WTC11 (cell line): ENCODE measurements around the gene KLHL18. TPM values are rescaled to one million over a fixed set of nuclear protein-coding genes. Genes with fewer than 3 reads are reported as not detected.

Experiments used
- ATAC-seq: fragments of 200-7000 bp; cut with Tn5 transposase; 2 replicates; pipeline ENCODE4 v1.10.0; 2021; ENCODE audit warnings: mild to moderate bottlenecking, moderate library complexity
- CTCF ChIA-PET: fragments of 300-600 bp; sonication (Branson Sonifier 250); formaldehyde crosslinking; loops from one replicate; lab custom pipeline; 2021; ENCODE audit warnings: antibody characterized with exemption; lab: Charles Lee
- POLR2A ChIA-PET: fragments of 350-600 bp; sonication (Branson Sonifier 250); formaldehyde crosslinking; loops from one replicate; lab custom pipeline; 2021; ENCODE audit warnings: antibody characterized with exemption; lab: Charles Lee
- DNase-seq: peaks from one replicate; pipeline ENCODE4 v3.0.0; 2021; ENCODE audit warnings: low spot score
- H3K27ac Mint-ChIP-seq: 2 replicates; pipeline ENCODE4 v1.8.0; 2021; ENCODE audit warnings: mixed read lengths
- H3K27me3 Mint-ChIP-seq: 2 replicates; pipeline ENCODE4 v1.8.0; 2021; ENCODE audit warnings: low read depth, mild to moderate bottlenecking, moderate library complexity, mixed read lengths
- H3K36me3 Mint-ChIP-seq: 2 replicates; pipeline ENCODE4 v1.8.0; 2021; ENCODE audit warnings: mixed read lengths
- H3K4me1 Mint-ChIP-seq: 2 replicates; pipeline ENCODE4 v1.8.0; 2022; ENCODE audit warnings: mixed read lengths
- H3K4me3 Mint-ChIP-seq: 2 replicates; pipeline ENCODE4 v1.8.0; 2021; ENCODE audit warnings: mild to moderate bottlenecking, moderate library complexity, mixed read lengths
- H3K9me3 Mint-ChIP-seq: 2 replicates; pipeline ENCODE4 v1.8.0; 2021; ENCODE audit warnings: mixed read lengths
- AR ChIP-seq: fragments of 250-450 bp; sonication (Bioruptor Pico); IDR thresholded peaks from 2 replicates; pipeline ENCODE4 v1.9.0; 2021; ENCODE audit warnings: mild to moderate bottlenecking
- CBFB ChIP-seq: sonication (generic); formaldehyde crosslinking; IDR thresholded peaks from 2 replicates; pipeline ENCODE4 v1.8.1; 2022; ENCODE audit warnings: mild to moderate bottlenecking, low read depth, missing genetic modification reagents
- CREM ChIP-seq: sonication (generic); formaldehyde crosslinking; IDR thresholded peaks from 2 replicates; pipeline ENCODE4 v1.8.1; 2022; ENCODE audit warnings: mild to moderate bottlenecking, missing genetic modification reagents, moderate library complexity
- CTCF ChIP-seq: fragments of 200-600 bp; IDR thresholded peaks from 2 replicates; pipeline ENCODE4 v1.8.0; 2022; ENCODE audit warnings: antibody characterized with exemption
- E2F5 ChIP-seq: sonication (generic); formaldehyde crosslinking; IDR thresholded peaks from 2 replicates; pipeline ENCODE4 v1.8.1; 2022; ENCODE audit warnings: mild to moderate bottlenecking, moderate library complexity, missing genetic modification reagents
- FOXJ3 ChIP-seq: sonication (generic); formaldehyde crosslinking; IDR thresholded peaks from 2 replicates; pipeline ENCODE4 v1.9.0; 2021; ENCODE audit warnings: missing genetic modification reagents, mild to moderate bottlenecking, borderline replicate concordance
- FOXK1 ChIP-seq: sonication (generic); formaldehyde crosslinking; IDR thresholded peaks from 2 replicates; pipeline ENCODE4 v1.8.0; 2022; ENCODE audit warnings: mild to moderate bottlenecking, moderate library complexity, missing genetic modification reagents
- JAZF1 ChIP-seq: fragments of 250-450 bp; sonication (Bioruptor Pico); IDR thresholded peaks from 2 replicates; pipeline ENCODE4 v1.9.0; 2021; ENCODE audit warnings: moderate library complexity, mild to moderate bottlenecking, inconsistent platforms
- KAT7 ChIP-seq: sonication (generic); formaldehyde crosslinking; IDR thresholded peaks from 2 replicates; pipeline ENCODE4 v1.8.1; 2023; ENCODE audit warnings: missing genetic modification reagents, mild to moderate bottlenecking, borderline replicate concordance
- MAX ChIP-seq: sonication (generic); formaldehyde crosslinking; IDR thresholded peaks from 2 replicates; pipeline ENCODE4 v1.8.0; 2022; ENCODE audit warnings: mild to moderate bottlenecking, missing genetic modification reagents
- MLX ChIP-seq: sonication (generic); formaldehyde crosslinking; IDR thresholded peaks from 2 replicates; pipeline ENCODE4 v1.8.1; 2023; ENCODE audit warnings: mild to moderate bottlenecking, missing genetic modification reagents, moderate library complexity
- NR3C1 ChIP-seq: sonication (generic); formaldehyde crosslinking; conservative IDR thresholded peaks from 2 replicates; pipeline ENCODE4 v1.8.1; 2023; ENCODE audit warnings: low read depth, mild to moderate bottlenecking, missing genetic modification reagents
- RORB ChIP-seq: fragments of 250-450 bp; sonication (Bioruptor Pico); IDR thresholded peaks from 2 replicates; pipeline ENCODE4 v1.9.0; 2021; ENCODE audit warnings: mild to moderate bottlenecking
- TEAD1 ChIP-seq: sonication (generic); formaldehyde crosslinking; IDR thresholded peaks from 2 replicates; pipeline ENCODE4 v1.8.0; 2022; ENCODE audit warnings: mild to moderate bottlenecking, missing genetic modification reagents
- ZNF423 ChIP-seq: fragments of 250-450 bp; sonication (Bioruptor Pico); IDR thresholded peaks from 2 replicates; pipeline ENCODE4 v2.1.2; 2022; ENCODE audit warnings: mild to moderate bottlenecking, moderate library complexity
- ZNF532 ChIP-seq: fragments of 250-450 bp; sonication (Bioruptor Pico); IDR thresholded peaks from 2 replicates; pipeline ENCODE4 v1.9.0; 2021; ENCODE audit warnings: mild to moderate bottlenecking, borderline replicate concordance
- total RNA-seq: library from RNA; stranded (reverse); gene quantifications from 3 replicates; pipeline ENCODE4 v1.2.3, GENCODE V29; 2021
- TF ChIP-seq, protein P1 (sequence below): fragments of 250-450 bp; sonication (Bioruptor Pico); IDR thresholded peaks from 2 replicates; pipeline ENCODE4 v1.9.0; 2021; ENCODE audit warnings: mild to moderate bottlenecking
- TF ChIP-seq, protein P2 (sequence below): sonication (generic); formaldehyde crosslinking; IDR thresholded peaks from 2 replicates; pipeline ENCODE4 v1.8.1; 2023; ENCODE audit warnings: mild to moderate bottlenecking, missing genetic modification reagents
- TF ChIP-seq, protein P3 (sequence below): sonication (generic); formaldehyde crosslinking; IDR thresholded peaks from 2 replicates; pipeline ENCODE4 v1.8.1; 2022; ENCODE audit warnings: mild to moderate bottlenecking, missing genetic modification reagents, moderate library complexity, borderline replicate concordance

The KLHL18 gene
- total RNA-seq, 1 experiment from 2014 or later, result 28.4 TPM

GRCh38 chr3:47273564-47273963, 9.2 kb upstream of the KLHL18 start:
- DNase-seq (peak; percentile 21), ATAC-seq (peak; percentile 62)
- no peaks in the 10 kb centered on the region for H3K9me3 Mint-ChIP-seq
- H3K36me3 Mint-ChIP-seq, result no peaks in the 10 kb centered on the region
- no peaks in the 10 kb centered on the region for H3K27me3 Mint-ChIP-seq
- no peak overlapping the region for H3K27ac Mint-ChIP-seq
- TF ChIP-seq ZNF532 (CRISPR knock-in tag), result no peak
- TF ChIP-seq FOXK1 (CRISPR knock-in tag), result no peak
- no peak for TF ChIP-seq E2F5 (CRISPR knock-in tag)
- TF ChIP-seq TEAD1, result no peak
- TF ChIP-seq, protein P1, sequence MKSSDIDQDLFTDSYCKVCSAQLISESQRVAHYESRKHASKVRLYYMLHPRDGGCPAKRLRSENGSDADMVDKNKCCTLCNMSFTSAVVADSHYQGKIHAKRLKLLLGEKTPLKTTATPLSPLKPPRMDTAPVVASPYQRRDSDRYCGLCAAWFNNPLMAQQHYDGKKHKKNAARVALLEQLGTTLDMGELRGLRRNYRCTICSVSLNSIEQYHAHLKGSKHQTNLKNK (CRISPR knock-in tag), result no peak
- no peak for TF ChIP-seq NR3C1 (CRISPR knock-in tag)
- no peak for TF ChIP-seq AR (CRISPR knock-in tag)
- TF ChIP-seq, protein P2, sequence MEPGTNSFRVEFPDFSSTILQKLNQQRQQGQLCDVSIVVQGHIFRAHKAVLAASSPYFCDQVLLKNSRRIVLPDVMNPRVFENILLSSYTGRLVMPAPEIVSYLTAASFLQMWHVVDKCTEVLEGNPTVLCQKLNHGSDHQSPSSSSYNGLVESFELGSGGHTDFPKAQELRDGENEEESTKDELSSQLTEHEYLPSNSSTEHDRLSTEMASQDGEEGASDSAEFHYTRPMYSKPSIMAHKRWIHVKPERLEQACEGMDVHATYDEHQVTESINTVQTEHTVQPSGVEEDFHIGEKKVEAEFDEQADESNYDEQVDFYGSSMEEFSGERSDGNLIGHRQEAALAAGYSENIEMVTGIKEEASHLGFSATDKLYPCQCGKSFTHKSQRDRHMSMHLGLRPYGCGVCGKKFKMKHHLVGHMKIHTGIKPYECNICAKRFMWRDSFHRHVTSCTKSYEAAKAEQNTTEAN (CRISPR knock-in tag), result no peak
- no peak for TF ChIP-seq CREM
- TF ChIP-seq, protein P3, sequence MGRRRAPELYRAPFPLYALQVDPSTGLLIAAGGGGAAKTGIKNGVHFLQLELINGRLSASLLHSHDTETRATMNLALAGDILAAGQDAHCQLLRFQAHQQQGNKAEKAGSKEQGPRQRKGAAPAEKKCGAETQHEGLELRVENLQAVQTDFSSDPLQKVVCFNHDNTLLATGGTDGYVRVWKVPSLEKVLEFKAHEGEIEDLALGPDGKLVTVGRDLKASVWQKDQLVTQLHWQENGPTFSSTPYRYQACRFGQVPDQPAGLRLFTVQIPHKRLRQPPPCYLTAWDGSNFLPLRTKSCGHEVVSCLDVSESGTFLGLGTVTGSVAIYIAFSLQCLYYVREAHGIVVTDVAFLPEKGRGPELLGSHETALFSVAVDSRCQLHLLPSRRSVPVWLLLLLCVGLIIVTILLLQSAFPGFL (CRISPR knock-in tag), result no peak
- no peak for TF ChIP-seq FOXJ3 (CRISPR knock-in tag)
- no peak overlapping the region for H3K4me3 Mint-ChIP-seq
- POLR2A ChIA-PET, result no interaction called here
- CTCF ChIA-PET, result interaction anchor here (0.7 to 1.6 kb wide), 3 partner anchors 23 to 98 kb away, joined by 4 to 8 read pairs (median 4); no protein-coding TSS in a partner anchor
- H3K4me1 Mint-ChIP-seq, result no peaks in the 10 kb centered on the region

DNA sequence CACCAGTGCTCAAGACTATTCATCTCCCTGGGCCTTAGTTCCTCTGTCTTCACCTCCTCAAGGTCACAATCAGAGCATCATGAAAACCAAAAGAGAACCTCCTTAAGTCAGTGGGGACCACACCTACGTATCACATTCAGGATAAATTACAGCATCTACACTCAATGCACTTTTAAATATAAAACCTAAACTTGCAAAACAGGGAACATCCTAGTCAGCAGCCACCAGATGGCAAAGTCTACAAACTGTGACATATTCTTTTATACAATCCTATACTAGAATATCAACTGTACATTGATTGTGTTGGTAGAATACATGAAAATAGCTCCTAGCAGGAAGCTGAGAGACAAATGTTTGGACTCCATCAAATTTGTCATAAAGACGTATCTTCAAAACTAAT, 8.1 kb upstream of the KLHL18 start:
- DNase-seq (no peak), ATAC-seq (no peak)
- ChIA-PET CTCF (interaction anchor here (0.8 kb wide), 1 partner anchor 272 kb away, joined by 3 read pairs; no protein-coding TSS in a partner anchor), POLR2A (no interaction called here)
- Mint-ChIP-seq H3K9me3 (no peaks in the 10 kb centered on the region), H3K27ac (no peak overlapping the region), H3K36me3 (no peaks in the 10 kb centered on the region), H3K4me1 (no peaks in the 10 kb centered on the region), H3K27me3 (no peaks in the 10 kb centered on the region), H3K4me3 (no peak overlapping the region)
- TF ChIP-seq FOXJ3 (CRISPR knock-in tag), result no peak
- TF ChIP-seq CTCF, result no peak
- TF ChIP-seq, protein P3 (CRISPR knock-in tag), result no peak
- TF ChIP-seq JAZF1, result no peak
- no peak for TF ChIP-seq CBFB (CRISPR knock-in tag)
- no peak for TF ChIP-seq MLX (CRISPR knock-in tag)
- TF ChIP-seq MAX (CRISPR knock-in tag), result no peak
- no peak for TF ChIP-seq KAT7 (CRISPR knock-in tag)
- TF ChIP-seq ZNF423 (CRISPR knock-in tag), result no peak
- no peak for TF ChIP-seq RORB
